Vagina (tissue), 2 donors: ENCODE results near the gene DDOST. TPM values are rescaled to one million over a fixed set of nuclear protein-coding genes. Genes with fewer than 3 reads are reported as not detected.

Source experiments
- DNase-seq, 2 donors: peaks; one replicate each; pipeline ENCODE4 v3.0.0-alpha.2; 2017; ENCODE audit errors: extremely low spot score in 2 of 2
- H3K27ac ChIP-seq: fragments of 200-600 bp; sonication (generic); one replicate; pipeline ENCODE4 v1.5.1; 2019
- H3K27me3 ChIP-seq: fragments of 200-600 bp; sonication (generic); one replicate; pipeline ENCODE4 v1.5.1; 2019
- H3K36me3 ChIP-seq, 2 donors: fragments of 200-600 bp; sonication (generic); one replicate each; pipeline ENCODE4 v1.5.1; 2017 to 2019
- H3K4me1 ChIP-seq: fragments of 200-600 bp; sonication (generic); one replicate; pipeline ENCODE4 v1.5.1; 2019
- H3K4me3 ChIP-seq, 2 donors: fragments of 200-600 bp; sonication (generic); 1 replicate in 1 of 2; 2 replicates in 1 of 2; pipeline ENCODE4 v1.5.1; 2016 to 2019
- H3K9me3 ChIP-seq: fragments of 200-600 bp; sonication (generic); one replicate; pipeline ENCODE4 v1.5.1; 2019
- CTCF ChIP-seq, 3 experiments: fragments of 450-650 bp in 2 of 3; fragments of 200-600 bp in 1 of 3; sonication (generic) in 1 of 3; IDR thresholded peaks; one replicate each; pipeline ENCODE4 v1.5.1; 2017 to 2019; ENCODE audit warnings: antibody characterized with exemption in 3 of 3, mild to moderate bottlenecking in 2 of 3, moderate library complexity in 2 of 3
- POLR2A ChIP-seq, 2 donors: fragments of 450-650 bp; IDR thresholded peaks; one replicate each; pipeline ENCODE4 v1.6.1; 2017; ENCODE audit warnings: antibody characterized with exemption in 2 of 2, mild to moderate bottlenecking in 2 of 2, moderate library complexity in 2 of 2
- POLR2AphosphoS5 ChIP-seq, 2 donors: sonication (generic); formaldehyde crosslinking; IDR thresholded peaks; one replicate each; pipeline ENCODE4 v1.9.0; 2017; ENCODE audit warnings: antibody characterized with exemption in 2 of 2, mild to moderate bottlenecking in 2 of 2, low read depth in 1 of 2; ENCODE audit not compliant: insufficient read depth in 1 of 2
- intact Hi-C: fragments of 100-400 bp; cut with DNase I; formaldehyde crosslinking; loops from one replicate; pipeline ENCODE4 v1.15.1; 2023
- total RNA-seq: library from RNA; depleted of rRNA; stranded (reverse); fragments of >200 nt; gene quantifications from one replicate; pipeline ENCODE4 v1.2.3, GENCODE V29; 2016

Gene DDOST
- total RNA-seq, 1 donor from 2014 or later, result 84.5 TPM

GRCh38 chr1:20693623-20694022, 32.5 kb upstream of the DDOST start:
- H3K4me3 ChIP-seq, result no peak overlapping the region
- no peak overlapping the region for H3K27ac ChIP-seq
- H3K4me1 ChIP-seq, result peaks cover 23% of the 10 kb centered on the region
- H3K36me3 ChIP-seq, result no peaks in the 10 kb centered on the region
- DNase-seq, result no peak
- intact Hi-C loops, result no loop called here
- no peaks in the 10 kb centered on the region for H3K27me3 ChIP-seq
- no peak for TF ChIP-seq CTCF (IDR thresholded peaks at IDR 0.05)
- no peaks in the 10 kb centered on the region for H3K9me3 ChIP-seq

GRCh38 chr1:20691872-20692271, 30.7 kb upstream of the DDOST start:
- no peak overlapping the region for H3K4me3 ChIP-seq
- no peaks in the 10 kb centered on the region for H3K9me3 ChIP-seq
- H3K4me1 ChIP-seq, result peaks cover 5% of the 10 kb centered on the region
- no peak overlapping the region for H3K27ac ChIP-seq
- TF ChIP-seq CTCF (IDR thresholded peaks at IDR 0.05) (no peak), POLR2A (IDR thresholded peaks at IDR 0.05) (no peak), POLR2AphosphoS5 (IDR thresholded peaks at IDR 0.05; ENCODE audit: insufficient read depth in 1 of 2, low read depth in 1 of 2) (no peak)
- H3K36me3 ChIP-seq, result no peaks in the 10 kb centered on the region
- H3K27me3 ChIP-seq, result no peaks in the 10 kb centered on the region
- no peak for DNase-seq
- intact Hi-C loops, result no loop called here

- Histone ChIP-seq H3K27ac (no peak overlapping the region), H3K4me3 (no peak overlapping the region), H3K27me3 (no peaks in the 10 kb centered on the region), H3K9me3 (no peaks in the 10 kb centered on the region), H3K36me3 (no peaks in the 10 kb centered on the region), H3K4me1 (no peaks in the 10 kb centered on the region)
- no peak for TF ChIP-seq POLR2AphosphoS5 (IDR thresholded peaks at IDR 0.05; ENCODE audit: insufficient read depth in 1 of 2, low read depth in 1 of 2)
- TF ChIP-seq POLR2A (IDR thresholded peaks at IDR 0.05), result no peak
- TF ChIP-seq CTCF (IDR thresholded peaks at IDR 0.05), result no peak
- intact Hi-C loops, result no loop called here
- DNase-seq, result no peak
These were observed 28.5 kb upstream of the DDOST start for GRCh38 chr1:20689645-20690056.

GRCh38 chr1:20686883-20687725, 25.9 kb upstream of the DDOST start:
- no peaks in the 10 kb centered on the region for H3K9me3 ChIP-seq
- H3K27me3 ChIP-seq, result no peaks in the 10 kb centered on the region
- TF ChIP-seq CTCF (IDR thresholded peaks at IDR 0.05) (no peak), POLR2AphosphoS5 (IDR thresholded peaks at IDR 0.05; ENCODE audit: insufficient read depth in 1 of 2, low read depth in 1 of 2) (no peak), POLR2A (IDR thresholded peaks at IDR 0.05) (no peak)
- no peak for DNase-seq
- H3K36me3 ChIP-seq, result no peaks in the 10 kb centered on the region
- no peak overlapping the region for H3K4me3 ChIP-seq
- intact Hi-C loops, result no loop called here
- H3K27ac ChIP-seq, result no peak overlapping the region
- no peaks in the 10 kb centered on the region for H3K4me1 ChIP-seq

- no peak overlapping the region for H3K4me3 ChIP-seq
- H3K9me3 ChIP-seq, result no peaks in the 10 kb centered on the region
- no peaks in the 10 kb centered on the region for H3K4me1 ChIP-seq
- no peak for DNase-seq
- peak overlapping the region; percentile 35 for H3K27ac ChIP-seq
- H3K27me3 ChIP-seq, result no peaks in the 10 kb centered on the region
- intact Hi-C loops, result no loop called here
- TF ChIP-seq POLR2AphosphoS5 (IDR thresholded peaks at IDR 0.05; ENCODE audit: insufficient read depth in 1 of 2, low read depth in 1 of 2) (no peak), CTCF (IDR thresholded peaks at IDR 0.05) (no peak), POLR2A (IDR thresholded peaks at IDR 0.05) (no peak)
- no peaks in the 10 kb centered on the region for H3K36me3 ChIP-seq
These were observed 24.6 kb upstream of the DDOST start for GRCh38 chr1:20685741-20686140.
